Lung (tissue), 12 donors: ENCODE data around the gene PPIP5K2. TPM values are rescaled to one million over a fixed set of nuclear protein-coding genes. Genes with fewer than 3 reads are reported as not detected.
"Not testable (repeated sequence)": the region's sequence is repeated elsewhere in the genome, so short reads cannot be mapped to it uniquely, and the experiment has no call there.

Experiments used
- ATAC-seq: fragments of 200-7000 bp; cut with Tn5 transposase; one replicate; pipeline ENCODE4 v1.9.1; 2020; ENCODE audit warnings: moderate number of reproducible peaks; ENCODE audit not compliant: insufficient read depth, low FRiP score
- DNase-seq, 3 donors: peaks; one replicate each; pipeline ENCODE4 v3.0.0-alpha.2; 2013 to 2017
- H3K27ac ChIP-seq, 2 donors: one replicate each; pipeline ENCODE4 v1.5.1; 2013; ENCODE audit warnings: mild to moderate bottlenecking in 2 of 2, moderate library complexity in 2 of 2, control low read depth in 1 of 2, inconsistent platforms in 1 of 2, low read depth in 1 of 2, low read length in 1 of 2
- H3K27me3 ChIP-seq, 3 donors: one replicate each; pipeline ENCODE4 v1.5.1; 2013; ENCODE audit warnings: low read length in 2 of 3; ENCODE audit not compliant: control insufficient read depth in 3 of 3, insufficient read depth in 3 of 3
- H3K36me3 ChIP-seq, 4 donors: one replicate each; pipeline ENCODE4 v1.5.1; 2013; ENCODE audit warnings: low read length in 4 of 4, mild to moderate bottlenecking in 1 of 4, moderate library complexity in 1 of 4; ENCODE audit not compliant: control insufficient read depth in 4 of 4, insufficient read depth in 4 of 4
- H3K4me1 ChIP-seq, 5 donors: one replicate each; pipeline ENCODE4 v1.5.1; 2013; ENCODE audit warnings: low read length in 5 of 5, mild to moderate bottlenecking in 2 of 5, moderate library complexity in 1 of 5; ENCODE audit not compliant: control insufficient read depth in 5 of 5, insufficient read depth in 5 of 5
- H3K4me3 ChIP-seq: one replicate; pipeline ENCODE4 v1.5.1; 2013; ENCODE audit warnings: mild to moderate bottlenecking, control low read depth, moderate library complexity
- H3K9ac ChIP-seq, 2 donors: one replicate each; pipeline ENCODE4 v1.5.1; 2013; ENCODE audit warnings: low read length in 2 of 2, control low read depth in 1 of 2; ENCODE audit not compliant: insufficient read depth in 1 of 2
- H3K9me3 ChIP-seq, 4 donors: one replicate each; pipeline ENCODE4 v1.5.1; 2013; ENCODE audit warnings: low read length in 3 of 4, mild to moderate bottlenecking in 1 of 4, moderate library complexity in 1 of 4; ENCODE audit not compliant: control insufficient read depth in 4 of 4, insufficient read depth in 3 of 4
- CTCF ChIP-seq: IDR thresholded peaks from 2 replicates; pipeline ENCODE4 v1.5.1; 2012; ENCODE audit warnings: mild to moderate bottlenecking; ENCODE audit errors: control extremely low read depth, extremely low read depth
- WGBS, 2 donors: extraction: QIAGEN DNeasy Blood & Tissue Kit; methylation state at CpG; one replicate each; pipeline ENCODE4 v1.1.7; 2013; 5-methylcytosine and 5-hydroxymethylcytosine counted together
- polyA plus RNA-seq, 2 donors: library from polyadenylated mRNA; stranded (reverse); fragments of 200-250 nt; gene quantifications; one replicate each; pipeline ENCODE4 v1.2.1, GENCODE V29; 2013
- total RNA-seq, 2 donors: library from RNA; depleted of rRNA in 1 of 2; stranded (reverse); fragments of >200 nt in 1 of 2; gene quantifications; one replicate each; pipeline ENCODE4 v1.2.1, GENCODE V29; 2014 to 2021
- donor health status: control.
- donor health status: control.
- donor health status: Bipolar disorder and iron deficiency.
- donor health status: healthy.
- donor health status: DM: yes; HTN: yes; CAD: no.

Gene PPIP5K2
- total and polyA plus RNA-seq, 4 donors, result 15.4 to 109 (median 33.5) TPM

- Histone ChIP-seq H3K4me3 (no peak overlapping the region), H3K9ac (no peak overlapping the region), H3K36me3 (peaks cover 2 to 25% (median 17%) of the 10 kb centered on the region in 4 donors), H3K27me3 (no peaks in the 10 kb centered on the region), H3K9me3 (no peaks in the 10 kb centered on the region), H3K27ac (no peak overlapping the region), H3K4me1 (no peaks in the 10 kb centered on the region)
- WGBS, 2 donors, result 87 to 93% methylated on average over 1 of the region's 1 CpG
- TF ChIP-seq CTCF, result no peak
- DNase-seq (no peak), ATAC-seq (no peak)
These were observed 68.3 kb downstream of the PPIP5K2 start for GRCh38 chr5:103188436-103188835.

GRCh38 chr5:103203226-103203625 is 83.1 kb downstream of the PPIP5K2 start:
- Histone ChIP-seq H3K9me3 (no peaks in the 10 kb centered on the region), H3K27me3 (no peaks in the 10 kb centered on the region), H3K27ac (no peak overlapping the region), H3K9ac (no peak overlapping the region), H3K36me3 (peaks cover 3 to 10% (median 6%) of the 10 kb centered on the region in 4 donors), H3K4me1 (peaks cover 0 to under 1% (median 0%) of the 10 kb centered on the region in 5 donors), H3K4me3 (no peak overlapping the region)
- TF ChIP-seq CTCF, result no peak
- DNase-seq (no peak), ATAC-seq (no peak)

- 92 to 96% methylated on average over 3 of the region's 3 CpGs for WGBS, 2 donors
- not testable (repeated sequence) for ATAC-seq, DNase-seq
These were observed 84.9 kb downstream of the PPIP5K2 start for GRCh38 chr5:103204990-103205389.

GRCh38 chr5:103205991-103206700 is 86.0 kb downstream of the PPIP5K2 start:
- Histone ChIP-seq H3K9ac (no peak overlapping the region), H3K27me3 (no peaks in the 10 kb centered on the region), H3K4me3 (no peak overlapping the region), H3K27ac (no peak overlapping the region), H3K4me1 (peaks cover 0 to 3% (median 0%) of the 10 kb centered on the region in 5 donors), H3K9me3 (no peaks in the 10 kb centered on the region), H3K36me3 (peaks cover 0 to 9% (median 4%) of the 10 kb centered on the region in 4 donors)
- ATAC-seq, result no peak
- WGBS, 2 donors, result 90 to 95% methylated on average over 3 of the region's 3 CpGs
- DNase-seq, result no peak
- no peak for TF ChIP-seq CTCF

More at GRCh38 chr5:103204990-103205389, 84.9 kb downstream of the PPIP5K2 start:
- not testable (repeated sequence) for H3K27ac ChIP-seq, H3K4me1 ChIP-seq, H3K9me3 ChIP-seq, H3K4me3 ChIP-seq, H3K9ac ChIP-seq, H3K27me3 ChIP-seq
- peaks cover 3 to 11% (median 6%) of the 10 kb centered on the region in 4 donors for H3K36me3 ChIP-seq
